ENCODE results near the gene MAPK4.
"Not testable (repeated sequence)": the region's sequence is repeated elsewhere in the genome, so short reads cannot be mapped to it uniquely, and the experiment has no call there.

Gene MAPK4

GRCh38 chr18:50779021-50779420 is 219.1 kb downstream of the MAPK4 start:
- DNase-seq: not testable (repeated sequence)
